WTC11 (cell line): Measurements from ENCODE around the gene CSNK1G1. TPM values are rescaled to one million over a fixed set of nuclear protein-coding genes. Genes with fewer than 3 reads are reported as not detected.
A peak's percentile ranks its signal among the peaks of the same experiment; 100 is the strongest.

Experiments
- ATAC-seq: fragments of 200-7000 bp; cut with Tn5 transposase; 2 replicates; pipeline ENCODE4 v1.10.0; 2021; ENCODE audit warnings: mild to moderate bottlenecking, moderate library complexity
- CTCF ChIA-PET: fragments of 300-600 bp; sonication (Branson Sonifier 250); formaldehyde crosslinking; loops from one replicate; lab custom pipeline; 2021; ENCODE audit warnings: antibody characterized with exemption; lab: Charles Lee
- POLR2A ChIA-PET: fragments of 350-600 bp; sonication (Branson Sonifier 250); formaldehyde crosslinking; loops from one replicate; lab custom pipeline; 2021; ENCODE audit warnings: antibody characterized with exemption; lab: Charles Lee
- DNase-seq: peaks from one replicate; pipeline ENCODE4 v3.0.0; 2021; ENCODE audit warnings: low spot score
- H3K27ac Mint-ChIP-seq: 2 replicates; pipeline ENCODE4 v1.8.0; 2021; ENCODE audit warnings: mixed read lengths
- H3K27me3 Mint-ChIP-seq: 2 replicates; pipeline ENCODE4 v1.8.0; 2021; ENCODE audit warnings: low read depth, mild to moderate bottlenecking, moderate library complexity, mixed read lengths
- H3K36me3 Mint-ChIP-seq: 2 replicates; pipeline ENCODE4 v1.8.0; 2021; ENCODE audit warnings: mixed read lengths
- H3K4me1 Mint-ChIP-seq: 2 replicates; pipeline ENCODE4 v1.8.0; 2022; ENCODE audit warnings: mixed read lengths
- H3K4me3 Mint-ChIP-seq: 2 replicates; pipeline ENCODE4 v1.8.0; 2021; ENCODE audit warnings: mild to moderate bottlenecking, moderate library complexity, mixed read lengths
- H3K9me3 Mint-ChIP-seq: 2 replicates; pipeline ENCODE4 v1.8.0; 2021; ENCODE audit warnings: mixed read lengths
- ATF1 ChIP-seq: sonication (generic); formaldehyde crosslinking; IDR thresholded peaks from 2 replicates; pipeline ENCODE4 v1.8.1; 2023; ENCODE audit warnings: mild to moderate bottlenecking, moderate library complexity, missing genetic modification reagents
- CBFB ChIP-seq: sonication (generic); formaldehyde crosslinking; IDR thresholded peaks from 2 replicates; pipeline ENCODE4 v1.8.1; 2022; ENCODE audit warnings: mild to moderate bottlenecking, low read depth, missing genetic modification reagents
- CREB1 ChIP-seq: sonication (generic); formaldehyde crosslinking; IDR thresholded peaks from 2 replicates; pipeline ENCODE4 v1.8.0; 2023; ENCODE audit warnings: mild to moderate bottlenecking, missing genetic modification reagents
- FOXK1 ChIP-seq: sonication (generic); formaldehyde crosslinking; IDR thresholded peaks from 2 replicates; pipeline ENCODE4 v1.8.0; 2022; ENCODE audit warnings: mild to moderate bottlenecking, moderate library complexity, missing genetic modification reagents
- GRHL2 ChIP-seq: fragments of 250-450 bp; sonication (Bioruptor Pico); IDR thresholded peaks from 2 replicates; pipeline ENCODE4 v1.8.0; 2022; ENCODE audit warnings: mild to moderate bottlenecking, moderate library complexity; ENCODE audit not compliant: insufficient replicate concordance, severe bottlenecking
- HMGA2 ChIP-seq: fragments of 250-450 bp; sonication (Bioruptor Pico); IDR thresholded peaks from 2 replicates; pipeline ENCODE4 v1.4.0; 2021; ENCODE audit warnings: mild to moderate bottlenecking, moderate library complexity
- MXD4 ChIP-seq: fragments of 250-450 bp; sonication (Bioruptor Pico); IDR thresholded peaks from 2 replicates; pipeline ENCODE4 v1.8.0; 2021; ENCODE audit warnings: mild to moderate bottlenecking, moderate library complexity, borderline replicate concordance
- NFYB ChIP-seq: sonication (generic); formaldehyde crosslinking; conservative IDR thresholded peaks from 2 replicates; pipeline ENCODE4 v1.8.0; 2022; ENCODE audit warnings: low read depth, missing genetic modification reagents
- NR2C2 ChIP-seq: sonication (generic); formaldehyde crosslinking; IDR thresholded peaks from 2 replicates; pipeline ENCODE4 v1.8.0; 2022; ENCODE audit warnings: mild to moderate bottlenecking, missing genetic modification reagents
- RELA ChIP-seq: sonication (generic); formaldehyde crosslinking; IDR thresholded peaks from 2 replicates; pipeline ENCODE4 v1.8.1; 2022; ENCODE audit warnings: missing genetic modification reagents, mild to moderate bottlenecking, borderline replicate concordance
- SMAD3 ChIP-seq: sonication (generic); formaldehyde crosslinking; IDR thresholded peaks from 2 replicates; pipeline ENCODE4 v1.8.0; 2022; ENCODE audit warnings: missing genetic modification reagents, mild to moderate bottlenecking, borderline replicate concordance
- SMAD4 ChIP-seq: sonication (generic); formaldehyde crosslinking; IDR thresholded peaks from 2 replicates; pipeline ENCODE4 v1.8.0; 2022; ENCODE audit warnings: mild to moderate bottlenecking, missing genetic modification reagents
- USF1 ChIP-seq: sonication (generic); formaldehyde crosslinking; IDR thresholded peaks from 2 replicates; pipeline ENCODE4 v1.8.0; 2022; ENCODE audit warnings: mild to moderate bottlenecking, missing genetic modification reagents
- ZBTB43 ChIP-seq: sonication (generic); formaldehyde crosslinking; IDR thresholded peaks from 2 replicates; pipeline ENCODE4 v1.8.1; 2023; ENCODE audit warnings: mild to moderate bottlenecking, missing genetic modification reagents
- ZNF396 ChIP-seq: fragments of 250-450 bp; sonication (Bioruptor Pico); IDR thresholded peaks from 2 replicates; pipeline ENCODE4 v1.8.0; 2021; ENCODE audit warnings: mild to moderate bottlenecking, moderate library complexity, borderline replicate concordance
- total RNA-seq: library from RNA; stranded (reverse); gene quantifications from 3 replicates; pipeline ENCODE4 v1.2.3, GENCODE V29; 2021
- TF ChIP-seq, protein P1 (sequence below): sonication (generic); formaldehyde crosslinking; conservative IDR thresholded peaks from 2 replicates; pipeline ENCODE4 v1.8.1; 2023; ENCODE audit warnings: mild to moderate bottlenecking, low read depth, missing genetic modification reagents, moderate library complexity
- TF ChIP-seq, protein P2 (sequence below): sonication (generic); formaldehyde crosslinking; conservative IDR thresholded peaks from 2 replicates; pipeline ENCODE4 v1.8.1; 2022; ENCODE audit warnings: mild to moderate bottlenecking, missing genetic modification reagents
- TF ChIP-seq, protein P3 (sequence below): sonication (generic); formaldehyde crosslinking; IDR thresholded peaks from 2 replicates; pipeline ENCODE4 v1.8.1; 2022; ENCODE audit warnings: mild to moderate bottlenecking, missing genetic modification reagents, moderate library complexity, borderline replicate concordance
- TF ChIP-seq, protein P4 (sequence below): sonication (generic); formaldehyde crosslinking; IDR thresholded peaks from 2 replicates; pipeline ENCODE4 v1.8.0; 2022; ENCODE audit warnings: missing genetic modification reagents
- TF ChIP-seq, protein P5 (sequence below): sonication (generic); formaldehyde crosslinking; IDR thresholded peaks from 2 replicates; pipeline ENCODE4 v1.8.1; 2023; ENCODE audit warnings: mild to moderate bottlenecking, missing genetic modification reagents

The CSNK1G1 gene
- total RNA-seq, 1 experiment from 2014 or later: 19.3 TPM

- TF ChIP-seq, protein P1, sequence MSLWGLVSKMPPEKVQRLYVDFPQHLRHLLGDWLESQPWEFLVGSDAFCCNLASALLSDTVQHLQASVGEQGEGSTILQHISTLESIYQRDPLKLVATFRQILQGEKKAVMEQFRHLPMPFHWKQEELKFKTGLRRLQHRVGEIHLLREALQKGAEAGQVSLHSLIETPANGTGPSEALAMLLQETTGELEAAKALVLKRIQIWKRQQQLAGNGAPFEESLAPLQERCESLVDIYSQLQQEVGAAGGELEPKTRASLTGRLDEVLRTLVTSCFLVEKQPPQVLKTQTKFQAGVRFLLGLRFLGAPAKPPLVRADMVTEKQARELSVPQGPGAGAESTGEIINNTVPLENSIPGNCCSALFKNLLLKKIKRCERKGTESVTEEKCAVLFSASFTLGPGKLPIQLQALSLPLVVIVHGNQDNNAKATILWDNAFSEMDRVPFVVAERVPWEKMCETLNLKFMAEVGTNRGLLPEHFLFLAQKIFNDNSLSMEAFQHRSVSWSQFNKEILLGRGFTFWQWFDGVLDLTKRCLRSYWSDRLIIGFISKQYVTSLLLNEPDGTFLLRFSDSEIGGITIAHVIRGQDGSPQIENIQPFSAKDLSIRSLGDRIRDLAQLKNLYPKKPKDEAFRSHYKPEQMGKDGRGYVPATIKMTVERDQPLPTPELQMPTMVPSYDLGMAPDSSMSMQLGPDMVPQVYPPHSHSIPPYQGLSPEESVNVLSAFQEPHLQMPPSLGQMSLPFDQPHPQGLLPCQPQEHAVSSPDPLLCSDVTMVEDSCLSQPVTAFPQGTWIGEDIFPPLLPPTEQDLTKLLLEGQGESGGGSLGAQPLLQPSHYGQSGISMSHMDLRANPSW: no peak
- no peak for TF ChIP-seq HMGA2 (CRISPR knock-in tag)
- TF ChIP-seq NFYB (CRISPR knock-in tag): no peak
- 0 out of 2 replicates have a peak, but pooled peaks have one; percentile 30 for TF ChIP-seq ZBTB43 (CRISPR knock-in tag)
- TF ChIP-seq CBFB: no peak
- no peak for TF ChIP-seq SMAD4
- no peak for TF ChIP-seq CREB1 (CRISPR knock-in tag)
- TF ChIP-seq RELA (CRISPR knock-in tag): no peak
Observed at GRCh38 chr15:64161688-64162477, 194.1 kb downstream of the CSNK1G1 start (continued).

GRCh38 chr15:64158363-64159134, 197.4 kb downstream of the CSNK1G1 start:
- CTCF ChIA-PET: no interaction called here
- no peak for ATAC-seq
- no peak overlapping the region for H3K4me3 Mint-ChIP-seq
- H3K27me3 Mint-ChIP-seq: peaks cover under 1% of the 10 kb centered on the region
- no peaks in the 10 kb centered on the region for H3K9me3 Mint-ChIP-seq
- POLR2A ChIA-PET: no interaction called here
- peaks cover 10% of the 10 kb centered on the region for H3K4me1 Mint-ChIP-seq
- H3K36me3 Mint-ChIP-seq: peaks cover 57% of the 10 kb centered on the region
- H3K27ac Mint-ChIP-seq: peak overlapping the region; percentile 24
- TF ChIP-seq, protein P2, sequence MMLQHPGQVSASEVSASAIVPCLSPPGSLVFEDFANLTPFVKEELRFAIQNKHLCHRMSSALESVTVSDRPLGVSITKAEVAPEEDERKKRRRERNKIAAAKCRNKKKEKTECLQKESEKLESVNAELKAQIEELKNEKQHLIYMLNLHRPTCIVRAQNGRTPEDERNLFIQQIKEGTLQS (CRISPR knock-in tag): no peak
- no peak for TF ChIP-seq USF1 (CRISPR knock-in tag)
- no peak for TF ChIP-seq ZNF396 (CRISPR knock-in tag)
- TF ChIP-seq ATF1: no peak
- TF ChIP-seq MXD4 (CRISPR knock-in tag): no peak
- no peak for TF ChIP-seq FOXK1
- no peak for TF ChIP-seq GRHL2 (CRISPR knock-in tag)
- TF ChIP-seq SMAD3: no peak
- TF ChIP-seq, protein P3, sequence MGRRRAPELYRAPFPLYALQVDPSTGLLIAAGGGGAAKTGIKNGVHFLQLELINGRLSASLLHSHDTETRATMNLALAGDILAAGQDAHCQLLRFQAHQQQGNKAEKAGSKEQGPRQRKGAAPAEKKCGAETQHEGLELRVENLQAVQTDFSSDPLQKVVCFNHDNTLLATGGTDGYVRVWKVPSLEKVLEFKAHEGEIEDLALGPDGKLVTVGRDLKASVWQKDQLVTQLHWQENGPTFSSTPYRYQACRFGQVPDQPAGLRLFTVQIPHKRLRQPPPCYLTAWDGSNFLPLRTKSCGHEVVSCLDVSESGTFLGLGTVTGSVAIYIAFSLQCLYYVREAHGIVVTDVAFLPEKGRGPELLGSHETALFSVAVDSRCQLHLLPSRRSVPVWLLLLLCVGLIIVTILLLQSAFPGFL (CRISPR knock-in tag): no peak
- TF ChIP-seq, protein P4, sequence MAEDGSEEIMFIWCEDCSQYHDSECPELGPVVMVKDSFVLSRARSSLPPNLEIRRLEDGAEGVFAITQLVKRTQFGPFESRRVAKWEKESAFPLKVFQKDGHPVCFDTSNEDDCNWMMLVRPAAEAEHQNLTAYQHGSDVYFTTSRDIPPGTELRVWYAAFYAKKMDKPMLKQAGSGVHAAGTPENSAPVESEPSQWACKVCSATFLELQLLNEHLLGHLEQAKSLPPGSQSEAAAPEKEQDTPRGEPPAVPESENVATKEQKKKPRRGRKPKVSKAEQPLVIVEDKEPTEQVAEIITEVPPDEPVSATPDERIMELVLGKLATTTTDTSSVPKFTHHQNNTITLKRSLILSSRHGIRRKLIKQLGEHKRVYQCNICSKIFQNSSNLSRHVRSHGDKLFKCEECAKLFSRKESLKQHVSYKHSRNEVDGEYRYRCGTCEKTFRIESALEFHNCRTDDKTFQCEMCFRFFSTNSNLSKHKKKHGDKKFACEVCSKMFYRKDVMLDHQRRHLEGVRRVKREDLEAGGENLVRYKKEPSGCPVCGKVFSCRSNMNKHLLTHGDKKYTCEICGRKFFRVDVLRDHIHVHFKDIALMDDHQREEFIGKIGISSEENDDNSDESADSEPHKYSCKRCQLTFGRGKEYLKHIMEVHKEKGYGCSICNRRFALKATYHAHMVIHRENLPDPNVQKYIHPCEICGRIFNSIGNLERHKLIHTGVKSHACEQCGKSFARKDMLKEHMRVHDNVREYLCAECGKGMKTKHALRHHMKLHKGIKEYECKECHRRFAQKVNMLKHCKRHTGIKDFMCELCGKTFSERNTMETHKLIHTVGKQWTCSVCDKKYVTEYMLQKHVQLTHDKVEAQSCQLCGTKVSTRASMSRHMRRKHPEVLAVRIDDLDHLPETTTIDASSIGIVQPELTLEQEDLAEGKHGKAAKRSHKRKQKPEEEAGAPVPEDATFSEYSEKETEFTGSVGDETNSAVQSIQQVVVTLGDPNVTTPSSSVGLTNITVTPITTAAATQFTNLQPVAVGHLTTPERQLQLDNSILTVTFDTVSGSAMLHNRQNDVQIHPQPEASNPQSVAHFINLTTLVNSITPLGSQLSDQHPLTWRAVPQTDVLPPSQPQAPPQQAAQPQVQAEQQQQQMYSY: no peak
- TF ChIP-seq, protein P5, sequence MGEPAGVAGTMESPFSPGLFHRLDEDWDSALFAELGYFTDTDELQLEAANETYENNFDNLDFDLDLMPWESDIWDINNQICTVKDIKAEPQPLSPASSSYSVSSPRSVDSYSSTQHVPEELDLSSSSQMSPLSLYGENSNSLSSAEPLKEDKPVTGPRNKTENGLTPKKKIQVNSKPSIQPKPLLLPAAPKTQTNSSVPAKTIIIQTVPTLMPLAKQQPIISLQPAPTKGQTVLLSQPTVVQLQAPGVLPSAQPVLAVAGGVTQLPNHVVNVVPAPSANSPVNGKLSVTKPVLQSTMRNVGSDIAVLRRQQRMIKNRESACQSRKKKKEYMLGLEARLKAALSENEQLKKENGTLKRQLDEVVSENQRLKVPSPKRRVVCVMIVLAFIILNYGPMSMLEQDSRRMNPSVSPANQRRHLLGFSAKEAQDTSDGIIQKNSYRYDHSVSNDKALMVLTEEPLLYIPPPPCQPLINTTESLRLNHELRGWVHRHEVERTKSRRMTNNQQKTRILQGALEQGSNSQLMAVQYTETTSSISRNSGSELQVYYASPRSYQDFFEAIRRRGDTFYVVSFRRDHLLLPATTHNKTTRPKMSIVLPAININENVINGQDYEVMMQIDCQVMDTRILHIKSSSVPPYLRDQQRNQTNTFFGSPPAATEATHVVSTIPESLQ (CRISPR knock-in tag): no peak
- no peak for TF ChIP-seq NR2C2 (CRISPR knock-in tag)
- no peak for DNase-seq
